Mammary epithelial cell (primary cell): ENCODE results near the gene LDLR.

Source experiments
- CTCF ChIP-seq, 2 donors: IDR thresholded peaks in 1 of 2; conservative IDR thresholded peaks in 1 of 2; 2 replicates each; pipeline ENCODE4 v1.5.1; 2011 to 2012; ENCODE audit warnings: inconsistent platforms in 2 of 2, low read length in 2 of 2, mild to moderate bottlenecking in 2 of 2, control low read depth in 1 of 2, low read depth in 1 of 2; ENCODE audit not compliant: insufficient read depth in 1 of 2; ENCODE audit errors: extremely low read depth in 1 of 2
- EZH2 ChIP-seq: IDR thresholded peaks from 2 replicates; pipeline ENCODE4 v1.6.1; 2012; ENCODE audit warnings: low read length, inconsistent platforms, borderline replicate concordance

- TF ChIP-seq CTCF (conservative IDR thresholded peaks at IDR 0.05 in 1 of 2, IDR thresholded peaks at IDR 0.05 in 1 of 2; ENCODE audit: extremely low read depth in 1 of 2, insufficient read depth in 1 of 2, low read depth in 1 of 2, low read length in 2 of 2): peak in 1 of 2 donors; percentile 4
- TF ChIP-seq EZH2: no peak
These were observed 79.3 kb downstream of the LDLR start for GRCh38 chr19:11168568-11168967.
